NCI-H1694 (cell line): ENCODE measurements around the gene ZNF507.
A peak's percentile ranks its signal among the peaks of the same experiment; 100 is the strongest.

Source experiments
- DNase-seq: peaks from one replicate; lab custom pipeline; 2025; lab: John Stamatoyannopoulos, UW

Gene ZNF507

DNA sequence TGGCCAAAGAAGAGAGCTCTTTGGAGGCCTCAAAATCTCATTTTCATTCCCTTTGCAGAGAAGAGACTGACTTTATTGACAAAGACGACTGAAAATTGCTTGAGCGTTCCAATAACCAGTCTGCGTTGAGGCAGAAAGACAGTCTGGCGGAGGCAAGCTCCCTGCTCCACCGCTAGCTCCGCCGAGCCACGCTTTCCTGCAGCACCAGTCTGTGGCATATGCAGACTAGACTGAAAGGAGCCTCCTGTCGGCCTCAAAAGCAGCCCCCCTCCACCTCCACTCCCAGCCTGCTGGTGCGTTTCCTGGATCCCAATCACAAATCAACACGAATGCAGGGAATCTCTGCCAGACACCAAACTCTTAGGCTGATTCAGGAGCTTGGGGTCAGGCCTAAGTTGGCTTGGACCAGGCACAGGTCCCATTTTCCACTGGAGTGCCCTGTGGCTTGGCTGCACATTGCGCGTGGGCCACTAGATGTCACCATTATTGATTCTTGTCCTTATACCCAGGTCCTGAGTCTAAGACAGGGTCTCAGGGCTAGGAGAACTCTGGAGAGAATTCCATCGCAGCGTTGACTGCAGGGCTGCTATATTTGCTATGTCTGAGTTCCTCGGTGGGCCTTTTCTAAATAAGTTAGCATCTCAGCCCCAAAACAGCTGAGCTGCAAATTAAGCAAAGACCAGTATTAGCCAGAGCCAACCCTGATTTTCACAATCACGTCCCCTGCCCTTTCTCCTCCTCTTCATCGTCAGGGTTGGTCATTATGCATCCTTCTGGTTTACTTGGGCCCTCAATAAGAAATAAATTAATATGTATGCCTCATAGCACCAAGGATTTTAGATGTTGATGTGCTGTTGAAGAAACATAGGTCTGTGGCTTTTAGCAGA, 5.2 kb upstream of the ZNF507 start:
- peak; percentile 58 for DNase-seq

DNA sequence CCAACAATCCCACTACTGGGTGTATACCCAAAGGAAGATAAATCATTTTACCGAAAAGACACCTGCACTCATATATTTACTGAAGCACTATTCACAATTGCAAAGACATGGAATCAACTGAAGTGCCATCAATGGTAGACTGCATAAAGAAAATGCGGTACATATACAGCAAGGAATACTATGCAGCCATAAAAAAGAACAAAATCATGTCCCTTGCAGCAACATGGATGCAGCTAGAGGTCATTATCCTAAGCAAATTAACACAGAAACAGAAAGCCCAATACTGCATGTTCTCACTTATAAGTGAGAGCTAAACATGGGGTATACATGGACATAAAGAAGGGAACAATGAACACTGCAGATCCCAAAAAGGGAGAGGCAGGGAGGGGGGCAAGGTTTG, 2.7 kb upstream of the ZNF507 start:
- no peak for DNase-seq

DNA sequence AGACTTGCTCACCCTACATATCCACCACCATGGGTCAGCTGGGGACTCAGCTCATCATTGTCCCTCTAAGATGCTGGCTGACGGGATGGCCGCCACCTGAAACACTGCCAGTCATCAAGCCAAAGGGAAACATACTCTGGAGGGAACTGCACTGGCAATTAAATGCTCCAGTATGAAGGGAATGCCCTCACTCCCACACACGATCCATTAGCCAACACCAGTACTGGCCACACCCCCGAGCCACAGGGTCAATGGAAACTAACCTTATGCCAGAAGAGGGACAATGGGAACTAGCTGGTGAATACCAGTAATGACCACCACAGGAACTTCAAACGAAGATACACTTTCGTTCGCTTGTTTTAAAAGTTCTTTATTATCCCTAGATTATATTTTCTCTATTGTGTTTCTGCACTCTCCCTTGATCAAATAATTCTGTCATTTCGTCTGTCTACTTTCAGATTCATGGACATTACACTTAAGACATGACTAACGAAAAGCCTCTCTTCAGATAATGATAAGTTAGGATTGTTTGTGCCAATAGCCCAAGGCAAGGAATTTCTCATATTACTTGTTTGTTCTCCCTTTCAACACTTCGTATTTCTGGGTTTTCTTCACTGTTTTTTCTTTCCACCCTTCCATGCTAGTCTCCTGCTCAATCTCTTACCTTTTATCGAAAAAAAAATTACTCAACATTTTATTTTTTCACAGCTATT, 1.7 kb upstream of the ZNF507 start:
- no peak for DNase-seq

DNA sequence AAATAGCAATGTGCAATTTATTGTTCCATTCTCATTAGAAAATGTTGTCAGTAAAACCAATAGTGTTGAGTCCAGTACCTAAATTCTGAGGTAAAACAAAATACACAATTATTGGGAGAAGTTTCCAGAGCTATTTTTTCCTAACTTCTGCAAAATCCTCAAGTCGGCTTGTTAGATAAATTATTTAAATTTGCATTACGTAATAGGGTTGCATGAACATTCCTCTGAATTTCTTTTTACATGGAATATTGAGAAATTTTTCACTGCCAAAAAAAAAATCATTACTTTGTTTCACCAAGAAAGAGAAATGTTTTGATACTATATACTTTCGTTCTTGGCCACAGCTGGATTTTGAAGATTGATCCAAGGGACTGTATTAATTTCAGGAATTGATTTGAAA, 1.5 kb downstream of the ZNF507 start:
- DNase-seq, result no peak

DNA sequence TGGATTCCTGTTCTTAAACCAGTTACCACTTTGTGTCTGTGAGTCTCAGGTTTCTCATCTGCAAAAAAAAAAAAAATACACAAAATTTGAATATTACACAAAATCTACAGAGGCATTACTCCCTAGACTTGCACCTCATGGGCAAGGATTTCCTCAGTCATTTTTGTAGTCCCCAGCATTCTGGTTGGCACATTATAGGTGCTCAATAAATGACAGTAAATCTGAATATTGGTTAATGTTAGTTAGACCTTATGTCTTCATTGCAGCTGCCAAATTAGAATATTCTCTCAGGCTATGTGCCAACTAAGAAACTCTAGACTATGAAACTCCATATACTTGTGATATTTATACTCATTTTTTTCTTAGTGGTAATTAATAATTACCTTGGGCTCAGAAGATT, 2.2 kb downstream of the ZNF507 start:
- DNase-seq, result no peak

DNA sequence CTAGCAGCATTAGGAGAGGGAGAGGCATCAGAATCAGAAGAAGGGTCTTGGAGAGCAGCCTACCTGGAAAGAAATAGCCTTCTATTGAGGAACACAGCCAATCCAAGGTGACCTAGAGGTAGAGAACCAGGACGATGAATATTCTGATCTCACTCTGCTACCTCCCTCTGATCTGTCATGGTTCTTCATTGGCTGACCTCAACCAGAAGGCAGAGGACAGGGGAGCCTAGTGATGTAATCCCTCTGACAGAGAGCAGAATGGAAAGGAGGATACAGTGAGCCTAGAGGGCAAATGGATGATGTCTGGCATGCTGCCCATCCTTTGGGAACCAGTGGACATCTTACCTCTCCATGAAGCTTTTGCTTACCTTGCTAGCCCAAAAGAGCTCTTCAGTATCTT, 3.6 kb downstream of the ZNF507 start:
- no peak for DNase-seq

DNA sequence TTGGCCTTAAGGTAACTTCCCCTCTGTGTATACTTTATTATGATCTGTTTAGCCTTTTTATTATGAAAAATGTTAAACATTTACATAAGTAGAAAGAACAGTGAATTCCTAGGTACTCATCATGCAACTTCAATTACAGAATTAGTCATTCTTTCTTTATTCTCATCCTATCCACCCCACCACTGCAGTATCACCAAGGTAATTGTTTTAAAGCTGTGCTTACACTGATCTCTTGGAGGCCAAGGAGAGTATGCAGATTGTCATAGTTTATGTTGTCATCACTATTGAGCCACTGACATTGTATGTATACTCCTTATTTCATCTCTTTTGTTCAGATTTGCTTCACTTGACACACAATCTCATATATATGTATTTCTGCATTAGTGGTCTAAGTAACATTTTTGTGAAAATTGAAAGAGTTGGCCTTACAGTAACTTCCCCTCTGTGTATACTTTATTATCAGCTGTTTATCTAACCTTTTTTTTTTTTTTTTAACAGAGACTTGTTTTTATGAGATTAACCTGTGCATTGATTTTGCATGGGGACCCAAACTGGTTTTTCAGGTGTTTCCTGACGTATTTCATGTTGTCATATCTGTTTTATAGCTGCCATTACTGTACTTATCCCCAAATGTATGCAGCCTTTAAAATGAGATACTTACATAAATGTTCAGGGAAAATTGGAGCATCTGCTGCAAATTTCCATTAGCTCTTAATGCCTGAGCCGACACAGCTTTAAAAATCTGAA, 4.5 kb downstream of the ZNF507 start:
- no peak for DNase-seq

DNA sequence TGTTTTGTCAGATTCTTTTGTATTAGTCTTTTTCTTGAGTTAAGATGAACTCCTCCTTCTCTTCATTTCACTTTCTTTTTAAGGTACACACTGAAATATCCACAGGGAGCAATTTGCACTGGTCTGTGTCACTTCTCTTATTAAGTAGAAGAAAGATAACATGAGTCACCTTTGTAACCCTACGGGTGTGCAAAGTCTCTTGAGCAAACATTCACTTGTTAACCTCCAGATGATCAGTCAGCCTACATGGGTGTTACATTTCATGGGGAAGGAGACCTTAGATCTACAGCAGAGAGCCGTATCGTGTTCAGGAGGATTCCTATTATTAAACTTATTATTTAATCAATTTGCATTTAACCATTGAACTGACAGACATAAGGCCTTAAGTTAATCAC, 5.1 kb downstream of the ZNF507 start:
- no peak for DNase-seq

DNA sequence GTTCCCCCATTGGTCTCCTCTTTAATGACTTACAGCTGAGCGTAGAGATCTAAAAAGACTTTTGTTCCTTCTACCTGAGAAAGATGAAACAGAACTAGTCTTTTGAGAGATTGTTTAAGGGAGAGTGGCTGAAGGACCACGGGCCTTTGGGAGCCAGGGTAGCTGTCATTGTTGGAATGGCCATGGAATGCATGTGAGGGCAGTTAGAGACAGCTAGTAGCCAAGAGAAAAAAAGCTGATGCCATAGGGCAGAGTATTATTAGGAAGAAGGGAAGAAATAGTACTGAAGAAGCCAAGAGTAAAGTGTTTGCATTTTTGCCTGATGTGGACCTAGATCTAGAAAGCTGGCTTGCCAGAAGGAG, 5.6 kb downstream of the ZNF507 start:
- DNase-seq, result no peak

DNA sequence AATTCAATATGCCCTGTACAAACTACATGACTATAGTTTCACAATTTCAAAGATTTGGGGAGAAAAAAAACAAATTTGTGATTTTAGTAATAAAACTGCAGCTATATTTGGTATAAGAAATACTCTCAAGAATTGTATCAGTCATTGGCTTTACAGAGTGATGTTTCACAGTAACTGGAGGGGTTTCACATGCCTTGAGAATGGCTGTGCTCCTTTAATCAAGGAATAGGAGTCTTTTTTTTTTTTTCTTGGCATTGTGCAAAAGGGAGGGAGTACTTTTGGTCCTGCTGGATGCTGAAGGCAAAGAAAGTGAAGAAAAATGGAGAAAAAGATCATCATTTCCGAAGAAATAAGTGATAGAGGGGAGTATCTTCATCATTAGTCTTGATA, 6.8 kb downstream of the ZNF507 start:
- no peak for DNase-seq

DNA sequence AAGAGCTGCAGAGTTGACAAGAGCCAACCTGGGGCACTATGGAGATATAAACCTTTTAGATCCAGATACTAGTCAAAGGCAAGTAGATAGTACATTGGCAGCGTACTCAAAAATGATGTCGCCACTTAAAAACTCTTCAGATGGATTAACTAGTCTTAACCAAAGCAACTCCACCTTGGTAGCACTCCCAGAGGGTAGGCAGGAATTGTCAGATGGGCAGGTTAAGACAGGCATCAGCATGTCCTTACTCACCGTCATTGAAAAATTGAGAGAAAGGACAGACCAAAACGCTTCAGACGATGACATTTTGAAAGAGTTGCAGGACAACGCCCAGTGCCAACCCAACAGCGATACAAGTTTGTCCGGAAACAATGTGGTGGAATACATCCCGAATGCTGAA, 8.9 kb downstream of the ZNF507 start:
- DNase-seq, result no peak

DNA sequence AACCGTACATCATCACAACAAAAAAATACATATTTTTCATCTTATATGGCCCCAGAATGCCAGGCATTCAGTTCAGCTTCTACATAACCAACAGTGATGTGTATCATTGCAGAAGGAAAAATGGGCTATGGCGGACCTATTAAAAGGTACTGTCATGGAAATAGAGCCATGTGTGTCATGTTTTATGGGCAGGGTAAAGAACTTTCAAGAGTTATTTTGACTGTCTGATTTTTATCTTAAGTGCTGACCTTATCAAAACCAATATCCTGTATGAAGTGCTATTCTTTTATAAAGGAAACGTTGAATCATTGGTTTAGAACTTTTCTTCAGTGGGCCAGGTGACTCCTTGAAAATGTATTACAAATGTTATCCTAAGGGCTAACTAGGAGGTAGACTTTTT, 9.9 kb downstream of the ZNF507 start:
- DNase-seq, result no peak

DNA sequence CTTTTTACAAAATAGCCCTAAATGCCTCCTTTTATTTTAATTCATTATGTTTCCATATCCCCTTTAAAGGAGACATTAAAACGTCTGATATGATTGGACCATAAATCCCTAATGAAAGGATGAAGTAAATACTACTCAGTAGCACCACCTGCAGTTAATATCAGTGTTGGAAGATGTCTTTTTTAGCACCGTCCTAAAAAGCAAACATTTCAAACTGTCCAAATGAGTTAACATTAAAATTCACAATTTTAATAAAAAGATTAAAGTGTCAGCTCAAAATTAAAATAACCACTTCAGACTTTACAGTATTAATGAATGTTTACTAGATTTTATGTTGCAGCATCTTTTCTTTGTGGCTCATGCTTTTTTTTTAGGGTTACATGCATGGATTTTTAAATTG, 12.3 kb downstream of the ZNF507 start:
- peak; percentile 31 for DNase-seq

DNA sequence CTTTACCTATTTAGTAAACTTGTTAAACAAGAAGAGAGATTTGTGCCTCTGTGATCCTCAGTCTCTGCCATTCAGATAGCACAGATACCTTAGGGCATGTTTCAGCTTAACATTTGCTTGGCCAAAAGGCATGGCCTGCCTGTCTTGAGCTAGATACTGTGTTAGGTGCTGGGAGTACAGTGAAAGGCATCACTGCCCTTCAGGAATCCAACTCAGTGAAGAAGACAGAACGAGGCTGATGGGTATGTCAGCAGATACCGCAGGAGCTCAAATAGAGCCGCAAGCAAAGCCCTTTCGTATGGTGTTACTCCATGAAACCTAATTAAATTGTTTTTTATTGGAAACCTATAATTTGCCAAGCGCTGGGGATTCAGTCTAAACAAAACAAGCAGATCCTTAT, 12.9 kb downstream of the ZNF507 start:
- no peak for DNase-seq

DNA sequence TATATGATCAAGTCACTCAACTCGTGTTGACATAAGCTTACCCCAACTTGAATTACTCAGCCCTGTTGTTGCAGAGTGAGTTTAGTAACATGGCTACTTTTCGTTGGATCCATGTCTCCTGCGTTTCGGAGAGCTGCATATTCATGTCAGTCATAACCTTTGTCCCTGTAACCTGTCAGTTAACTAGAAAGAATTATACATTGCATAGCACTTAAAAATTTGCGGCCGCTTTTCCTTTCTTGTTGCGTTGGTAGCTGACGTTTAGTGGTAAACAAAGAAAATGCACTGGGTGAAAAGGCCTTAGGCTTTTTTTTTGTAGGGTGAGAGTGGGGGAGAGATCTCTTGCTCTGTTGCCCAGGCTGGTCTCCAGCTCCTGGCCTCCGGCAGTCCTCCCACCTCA, 14.2 kb downstream of the ZNF507 start:
- DNase-seq, result no peak

DNA sequence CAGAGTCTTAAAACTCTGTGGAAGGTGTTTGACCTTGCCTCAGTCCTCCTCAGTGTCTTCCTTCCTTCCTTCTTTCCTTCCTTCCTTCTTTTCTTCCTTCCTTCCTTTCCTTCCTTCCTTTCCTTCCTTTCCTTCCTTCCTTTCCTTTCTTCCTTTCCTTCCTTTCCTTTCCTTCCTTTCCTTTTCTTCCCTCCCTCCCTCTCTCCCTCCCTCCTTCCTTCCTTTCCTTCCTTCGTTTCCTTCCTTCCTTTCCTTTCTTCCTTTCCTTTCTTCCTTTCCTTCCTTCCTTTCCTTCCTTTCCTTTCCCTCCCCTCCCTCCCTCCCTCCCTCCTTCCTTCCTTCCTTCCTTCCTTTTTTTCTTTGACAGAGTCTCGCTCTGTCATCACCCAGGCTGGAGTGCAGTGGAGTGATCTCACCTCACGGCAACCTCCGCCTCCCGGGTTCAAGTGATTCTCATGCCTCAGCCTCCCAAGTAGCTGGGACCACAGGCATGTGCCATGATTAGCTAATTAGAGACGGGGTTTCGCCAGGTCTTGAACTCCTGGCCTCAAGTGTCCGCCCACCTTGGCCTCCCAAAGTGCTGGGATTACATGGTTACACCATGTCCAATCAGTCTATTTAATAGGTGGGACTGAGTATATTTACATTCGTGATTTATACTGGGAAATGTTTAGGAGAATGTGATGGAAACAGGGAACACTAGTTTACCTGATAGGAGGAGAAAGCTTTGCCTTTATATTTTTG, 16.3 kb downstream of the ZNF507 start:
- no peak for DNase-seq

DNA sequence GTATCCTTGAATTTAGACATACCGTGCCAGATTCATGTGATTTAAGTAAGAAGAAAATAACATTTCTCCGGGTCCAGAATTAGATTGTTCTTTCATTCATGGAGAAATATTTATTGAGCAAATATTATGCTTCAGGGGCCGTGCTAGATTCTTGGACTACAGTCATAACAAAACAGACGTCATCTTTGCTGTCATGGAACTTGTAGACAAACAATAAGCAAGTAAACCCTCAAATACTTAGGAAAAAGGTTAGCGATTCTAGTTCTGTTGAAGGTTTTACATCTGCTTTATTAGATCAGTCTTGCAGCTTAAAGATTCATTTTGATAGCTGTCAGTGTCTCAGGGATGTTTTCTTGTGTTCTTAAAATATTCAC, 16.9 kb downstream of the ZNF507 start:
- no peak for DNase-seq

DNA sequence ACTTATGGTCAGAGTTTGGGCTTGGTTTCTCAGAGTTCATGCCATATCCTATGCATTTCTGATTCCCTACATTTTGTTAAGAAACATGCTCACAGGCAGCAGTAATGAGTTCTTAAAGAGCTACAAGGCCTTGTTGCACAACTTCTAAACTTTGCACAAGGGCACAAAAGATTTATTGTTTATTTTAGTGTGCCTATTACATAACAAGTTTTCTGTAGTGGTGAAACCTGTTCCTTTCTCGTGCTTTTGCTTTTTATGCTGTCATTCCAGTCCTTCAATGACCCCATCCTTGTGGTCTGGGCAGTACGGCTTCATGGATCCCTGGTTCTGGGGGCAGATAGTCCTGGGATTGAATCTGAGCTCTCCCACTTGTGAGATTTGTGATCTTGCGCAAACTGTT, 17.8 kb downstream of the ZNF507 start:
- DNase-seq, result no peak

DNA sequence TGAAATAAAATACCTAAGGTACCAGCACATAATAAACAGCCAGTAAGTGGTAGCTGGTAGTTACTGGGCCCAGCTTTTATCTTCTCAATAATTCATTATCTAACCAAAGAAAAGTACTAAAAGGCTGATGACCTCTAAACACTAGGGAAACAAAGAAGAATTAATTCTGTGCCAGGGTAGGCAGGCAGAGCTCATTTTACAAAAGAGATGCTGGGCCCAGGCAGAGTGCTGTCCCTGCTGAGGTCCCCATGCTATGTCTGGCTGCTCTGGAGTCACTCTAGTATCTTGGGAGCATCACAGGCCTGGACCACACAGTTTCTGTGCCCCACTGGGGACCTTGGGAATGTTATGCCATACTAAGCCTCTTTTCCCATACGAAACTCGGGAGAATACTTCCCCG, 18.2 kb downstream of the ZNF507 start:
- DNase-seq, result no peak

DNA sequence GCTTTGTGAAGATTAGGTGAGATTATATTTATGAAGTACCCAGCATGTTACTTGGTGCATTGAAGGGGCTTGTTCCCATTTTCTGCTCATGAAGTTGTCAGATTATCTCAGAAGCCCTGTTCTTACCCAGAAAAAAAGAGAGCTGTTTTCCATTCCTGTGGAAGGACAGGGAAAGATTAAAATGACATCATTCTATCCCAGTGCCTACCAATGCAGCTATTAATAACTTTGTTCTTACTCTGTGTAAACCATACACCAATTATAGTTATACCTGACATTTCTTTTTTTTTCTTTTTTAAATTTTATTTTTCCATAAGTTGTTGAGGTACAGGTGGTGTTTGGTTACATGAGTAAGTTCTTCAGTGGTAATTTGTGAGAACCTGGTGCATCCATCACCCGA, 18.6 kb downstream of the ZNF507 start:
- DNase-seq, result no peak

DNA sequence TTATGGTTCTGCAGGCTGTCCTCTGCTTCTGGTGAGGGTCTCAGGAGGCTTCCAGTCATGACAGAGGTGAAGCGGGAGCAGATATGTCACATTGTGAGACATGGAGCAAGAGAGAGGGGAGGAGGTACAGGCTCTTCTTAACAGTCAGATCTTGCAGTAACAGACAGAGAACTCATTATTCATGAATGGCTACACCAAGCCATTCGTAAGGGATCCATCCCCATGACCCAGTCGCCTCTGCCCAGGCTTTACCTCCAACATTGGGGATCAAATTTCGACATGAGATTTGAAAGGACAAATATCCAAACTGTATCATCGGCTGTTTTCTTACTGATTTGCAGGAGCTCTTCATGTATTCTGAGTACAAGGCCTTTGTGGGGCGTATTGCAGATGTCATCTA, 21.7 kb downstream of the ZNF507 start:
- DNase-seq, result no peak

DNA sequence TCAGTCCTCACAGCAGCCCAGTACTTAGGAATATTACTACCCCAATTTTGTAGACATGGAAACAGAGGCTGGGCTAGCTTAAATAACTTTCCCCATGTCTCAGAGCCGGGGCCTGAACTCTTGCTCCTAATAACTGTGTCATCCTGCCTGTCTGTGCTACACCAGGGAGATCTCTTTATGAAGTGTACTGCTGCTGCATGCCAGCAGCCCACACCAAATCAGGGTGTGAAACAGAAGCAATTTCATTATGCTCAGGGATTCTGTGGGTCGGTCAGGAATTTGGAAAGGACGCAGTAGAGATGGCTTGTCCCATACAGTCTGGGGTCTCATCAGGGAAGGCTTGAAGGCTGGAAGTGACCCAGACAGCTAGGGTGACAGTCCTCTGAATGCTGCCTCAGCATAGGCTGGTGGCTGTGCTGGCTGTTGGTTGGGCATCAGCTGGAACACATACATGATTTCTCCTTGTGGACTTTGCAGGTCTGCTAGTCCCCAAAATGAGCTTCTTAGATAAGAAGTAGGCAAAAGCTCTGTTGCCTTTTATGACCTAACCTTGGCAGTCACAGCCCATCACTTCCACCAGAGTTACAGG, 22.6 kb downstream of the ZNF507 start:
- no peak for DNase-seq
